Type B pancreatic cell (in vitro differentiated cells): ENCODE data around the gene TM2D3. TPM values are rescaled to one million over a fixed set of nuclear protein-coding genes. Genes with fewer than 3 reads are reported as not detected.
A peak's percentile ranks its signal among the peaks of the same experiment; 100 is the strongest.

Experiments
- DNase-seq: peaks from one replicate; pipeline ENCODE4 v3.0.0; 2021; ENCODE audit warnings: mixed read lengths; ENCODE audit not compliant: unreplicated experiment; ENCODE audit errors: extremely low spot score
- H3K27ac Mint-ChIP-seq: 2 replicates; pipeline ENCODE4 v1.8.0; 2021; ENCODE audit warnings: mild to moderate bottlenecking, mixed read lengths
- H3K27me3 Mint-ChIP-seq: 2 replicates; pipeline ENCODE4 v1.8.0; 2021; ENCODE audit warnings: mixed read lengths
- H3K36me3 Mint-ChIP-seq: 2 replicates; pipeline ENCODE4 v1.8.0; 2021; ENCODE audit warnings: mixed read lengths
- H3K4me1 Mint-ChIP-seq: one replicate; pipeline ENCODE4 v1.8.0; 2021; ENCODE audit warnings: mixed read lengths; ENCODE audit not compliant: unreplicated experiment
- H3K4me3 Mint-ChIP-seq: 2 replicates; pipeline ENCODE4 v1.8.0; 2021; ENCODE audit warnings: mild to moderate bottlenecking, mixed read lengths
- H3K9me3 Mint-ChIP-seq: 2 replicates; pipeline ENCODE4 v1.8.0; 2021; ENCODE audit warnings: mixed read lengths
- CTCF ChIP-seq: fragments of 200-600 bp; sonication (generic); conservative IDR thresholded peaks from 2 replicates; pipeline ENCODE4 v1.5.0; 2021; ENCODE audit warnings: antibody characterized with exemption, mild to moderate bottlenecking
- total RNA-seq: library from RNA; stranded (reverse); gene quantifications from 2 replicates; pipeline ENCODE4 v1.2.1, GENCODE V29; 2021; ENCODE audit warnings: low replicate concordance

TM2D3 gene
- total RNA-seq, 1 donor from 2014 or later, result 50.0 TPM

DNA sequence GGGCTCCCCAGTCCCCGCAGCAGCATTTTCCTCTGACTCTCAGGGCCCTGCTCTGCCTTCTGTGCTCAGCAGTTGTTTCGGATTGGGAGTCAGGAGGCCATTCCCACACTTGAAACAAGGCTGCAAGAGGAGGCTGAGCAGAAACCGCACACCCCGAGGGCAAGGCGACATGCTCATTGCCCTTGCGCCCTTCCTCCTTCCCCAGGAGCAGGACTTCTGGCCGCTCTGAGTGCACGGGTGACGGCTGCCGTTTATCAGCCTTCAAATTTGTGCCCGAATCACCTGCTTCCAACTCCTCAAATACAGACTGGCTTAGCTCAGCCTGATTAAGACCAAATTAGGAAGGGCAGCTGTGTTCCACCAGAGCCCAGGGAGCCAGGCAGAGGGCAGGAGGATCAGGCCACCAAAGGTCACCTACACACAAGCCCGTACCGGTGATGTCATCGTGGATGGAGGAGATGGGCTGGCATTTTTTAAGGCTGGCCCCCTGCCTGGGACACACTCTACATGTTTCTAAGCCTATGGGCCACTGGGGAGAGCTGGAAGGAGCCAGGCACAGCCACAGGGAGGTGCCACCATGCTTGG is 38.1 kb downstream of the TM2D3 start:
- no peak for DNase-seq
- Mint-ChIP-seq H3K4me3 (no peak overlapping the region), H3K9me3 (no peaks in the 10 kb centered on the region), H3K36me3 (no peaks in the 10 kb centered on the region), H3K27ac (no peak overlapping the region), H3K4me1 (peaks cover 33% of the 10 kb centered on the region), H3K27me3 (peaks cover 7% of the 10 kb centered on the region)
- no peak for TF ChIP-seq CTCF

DNA sequence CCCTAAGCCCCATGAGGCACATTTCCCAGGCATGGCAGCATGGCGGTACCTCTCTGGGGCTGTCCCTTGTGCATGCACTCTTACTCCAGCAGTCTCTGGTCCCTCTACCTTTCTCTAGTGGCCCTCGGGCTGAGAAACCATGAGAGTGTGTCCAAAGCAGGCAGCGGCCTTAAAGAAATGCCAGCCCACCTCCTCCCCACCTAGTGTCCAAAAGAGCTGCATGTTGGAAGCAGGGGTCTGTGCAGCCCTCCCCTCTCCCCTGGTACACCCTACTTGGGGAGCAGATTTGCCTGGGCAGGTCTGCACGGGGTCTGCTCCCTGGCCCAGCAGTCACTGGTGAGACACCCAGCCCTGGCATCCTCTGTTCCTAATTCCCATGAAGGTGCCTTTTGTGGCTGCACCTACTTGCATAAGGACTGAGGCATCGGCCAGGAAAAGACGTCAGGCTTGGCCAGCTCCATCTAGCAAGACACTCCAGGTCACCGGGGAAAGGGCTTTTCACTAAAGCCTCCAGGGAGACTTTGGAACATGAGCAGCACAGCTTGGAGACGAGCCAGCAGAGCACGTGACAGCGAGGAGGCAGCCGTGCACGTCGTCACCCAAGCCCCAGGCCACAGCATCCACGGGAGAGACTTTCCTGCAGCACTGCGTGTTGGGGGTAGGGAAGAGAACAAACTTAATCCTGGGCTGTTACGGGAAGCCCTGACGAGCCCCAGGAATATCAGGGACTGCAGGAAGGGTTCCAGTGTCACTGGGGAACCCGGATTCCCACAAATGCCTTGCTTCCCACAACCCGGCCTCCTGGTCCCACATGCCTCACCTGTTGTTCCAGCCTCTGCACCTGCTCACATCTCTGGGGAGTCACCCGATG is 38.8 kb downstream of the TM2D3 start:
- Mint-ChIP-seq H3K27me3 (peaks cover 7% of the 10 kb centered on the region), H3K4me1 (peaks cover 33% of the 10 kb centered on the region), H3K36me3 (no peaks in the 10 kb centered on the region), H3K27ac (peak overlapping the region; percentile 33), H3K4me3 (peak overlapping the region; percentile 57), H3K9me3 (no peaks in the 10 kb centered on the region)
- no peak for DNase-seq
- TF ChIP-seq CTCF, result no peak

- H3K27ac Mint-ChIP-seq, result no peak overlapping the region
- H3K4me3 Mint-ChIP-seq, result no peak overlapping the region
- no peak for TF ChIP-seq CTCF
- H3K36me3 Mint-ChIP-seq, result no peaks in the 10 kb centered on the region
- no peak for DNase-seq
- H3K9me3 Mint-ChIP-seq, result no peaks in the 10 kb centered on the region
- H3K4me1 Mint-ChIP-seq, result peaks cover 36% of the 10 kb centered on the region
- H3K27me3 Mint-ChIP-seq, result peaks cover 7% of the 10 kb centered on the region
These were observed 39.5 kb downstream of the TM2D3 start for GRCh38 chr15:101612676-101613075.

DNA sequence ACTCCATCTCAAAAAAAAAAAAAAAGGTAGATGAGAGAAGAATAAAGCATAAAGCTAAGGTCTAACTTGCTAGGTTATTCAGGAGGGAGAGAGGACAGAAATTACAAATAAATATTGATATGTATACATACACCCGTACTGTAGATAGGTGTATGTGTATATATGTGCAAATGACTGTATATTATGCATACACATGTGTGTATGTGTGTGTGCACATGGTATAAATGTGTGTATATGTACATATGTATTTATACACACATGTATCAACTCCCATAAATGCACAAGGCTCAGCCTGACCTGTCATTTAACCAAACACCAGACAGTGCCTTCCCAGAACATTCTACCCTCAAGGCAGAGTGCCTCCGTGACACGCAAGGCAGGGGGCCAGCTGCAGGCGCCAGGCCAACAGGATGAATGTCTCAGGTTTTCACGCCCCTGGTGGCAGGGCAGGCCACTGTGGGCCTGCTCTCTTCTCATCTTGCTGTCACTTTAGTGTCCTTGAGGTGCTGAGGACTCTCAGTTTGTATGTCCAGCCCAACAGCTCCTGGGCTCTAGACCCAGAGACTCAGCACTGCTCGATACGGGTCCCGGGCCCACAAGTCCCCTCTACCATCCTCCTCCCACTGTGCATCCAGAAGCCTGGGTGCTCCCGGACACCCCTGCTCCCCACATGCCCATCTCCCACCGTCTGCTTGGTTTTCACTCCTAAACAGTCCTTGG is 40.4 kb downstream of the TM2D3 start:
- Mint-ChIP-seq H3K27me3 (peaks cover 7% of the 10 kb centered on the region), H3K4me3 (no peak overlapping the region), H3K9me3 (no peaks in the 10 kb centered on the region), H3K4me1 (peaks cover 31% of the 10 kb centered on the region), H3K36me3 (no peaks in the 10 kb centered on the region), H3K27ac (no peak overlapping the region)
- TF ChIP-seq CTCF, result no peak
- no peak for DNase-seq

DNA sequence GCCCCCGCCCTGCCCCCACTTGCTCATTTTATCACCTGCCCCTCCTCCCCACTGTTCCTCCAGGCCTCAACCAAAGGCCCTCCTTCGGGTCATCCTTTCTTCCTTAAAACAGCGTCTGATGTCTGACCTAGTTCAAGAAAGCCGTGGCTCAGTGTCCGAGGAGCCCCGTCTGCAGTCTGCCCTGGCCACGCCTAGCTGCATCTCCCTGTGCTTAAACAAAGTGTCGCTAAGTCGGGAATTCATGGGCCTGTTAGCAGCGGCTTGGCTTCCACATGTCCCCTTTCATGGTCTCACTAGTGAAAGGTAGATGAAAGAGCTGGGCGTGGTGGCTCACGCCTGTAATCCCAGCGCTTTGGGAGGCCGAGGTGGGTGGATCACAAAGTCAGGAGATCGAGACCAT is 41.2 kb downstream of the TM2D3 start:
- no peak for TF ChIP-seq CTCF
- H3K9me3 Mint-ChIP-seq, result no peaks in the 10 kb centered on the region
- H3K36me3 Mint-ChIP-seq, result no peaks in the 10 kb centered on the region
- H3K4me1 Mint-ChIP-seq, result peaks cover 23% of the 10 kb centered on the region
- no peak overlapping the region for H3K27ac Mint-ChIP-seq
- H3K4me3 Mint-ChIP-seq, result no peak overlapping the region
- no peak for DNase-seq
- H3K27me3 Mint-ChIP-seq, result peaks cover 7% of the 10 kb centered on the region
